ENCODE results near the gene SCN2A.

The SCN2A gene

GRCh38 chr2:165431014-165431413 lies 191.8 kb downstream of the SCN2A start:
- no peaks in the 10 kb centered on the region for H3K4me1 Mint-ChIP-seq (ENCODE audit: low read depth)
- peaks cover 7% of the 10 kb centered on the region for H3K9me3 Mint-ChIP-seq
- H3K36me3 Mint-ChIP-seq (ENCODE audit: low read depth) = no peaks in the 10 kb centered on the region
- no peak overlapping the region for H3K4me3 Mint-ChIP-seq
- H3K27me3 Mint-ChIP-seq = no peaks in the 10 kb centered on the region
- H3K27ac Mint-ChIP-seq = no peak overlapping the region
- intact Hi-C loops (cut with micrococcal nuclease) = no loop called here

- Mint-ChIP-seq H3K4me3 (no peak overlapping the region), H3K36me3 (ENCODE audit: low read depth) (no peaks in the 10 kb centered on the region)
- intact Hi-C loops (cut with micrococcal nuclease) = no loop called here
Measured at GRCh38 chr2:165432234-165432966, 193.2 kb downstream of the SCN2A start.

GRCh38 chr2:165434865-165435496 lies 195.8 kb downstream of the SCN2A start:
- Mint-ChIP-seq H3K4me3 (no peak overlapping the region), H3K9me3 (no peaks in the 10 kb centered on the region), H3K4me1 (ENCODE audit: low read depth) (no peaks in the 10 kb centered on the region), H3K27me3 (no peaks in the 10 kb centered on the region), H3K27ac (no peak overlapping the region), H3K36me3 (ENCODE audit: low read depth) (no peaks in the 10 kb centered on the region)
- intact Hi-C loops (cut with micrococcal nuclease) = no loop called here

More at GRCh38 chr2:165432234-165432966, 193.2 kb downstream of the SCN2A start:
- H3K4me1 Mint-ChIP-seq (ENCODE audit: low read depth) = no peaks in the 10 kb centered on the region
- H3K27me3 Mint-ChIP-seq = no peaks in the 10 kb centered on the region
- peaks cover 7% of the 10 kb centered on the region for H3K9me3 Mint-ChIP-seq
- no peak overlapping the region for H3K27ac Mint-ChIP-seq

- Mint-ChIP-seq H3K36me3 (ENCODE audit: low read depth) (no peaks in the 10 kb centered on the region), H3K27me3 (no peaks in the 10 kb centered on the region), H3K27ac (no peak overlapping the region), H3K4me3 (no peak overlapping the region), H3K9me3 (no peaks in the 10 kb centered on the region), H3K4me1 (ENCODE audit: low read depth) (no peaks in the 10 kb centered on the region)
- intact Hi-C loops (cut with micrococcal nuclease) = no loop called here
Measured at GRCh38 chr2:165435611-165436010, 196.4 kb downstream of the SCN2A start.

DNA sequence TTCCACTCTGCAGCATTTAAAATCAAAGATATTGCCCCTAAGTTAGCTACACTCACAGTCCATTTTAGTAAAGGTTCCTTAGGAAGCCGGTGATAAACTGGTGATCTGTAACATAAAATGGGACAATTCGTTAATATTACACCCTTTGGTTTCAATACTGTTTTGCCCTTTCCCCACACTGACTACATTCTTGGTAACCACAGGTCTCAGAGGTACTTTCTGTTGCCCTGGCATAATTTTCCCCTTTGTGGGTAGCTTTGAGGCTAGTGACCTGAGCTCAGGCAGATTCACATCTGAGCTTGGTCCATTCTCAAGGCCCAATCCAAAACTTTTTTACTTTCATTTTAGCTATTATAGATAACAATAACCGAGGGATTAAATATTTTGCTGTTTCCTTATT lies 197.3 kb downstream of the SCN2A start:
- Mint-ChIP-seq H3K27me3 (no peaks in the 10 kb centered on the region), H3K27ac (no peak overlapping the region), H3K4me3 (no peak overlapping the region), H3K9me3 (no peaks in the 10 kb centered on the region), H3K36me3 (ENCODE audit: low read depth) (no peaks in the 10 kb centered on the region), H3K4me1 (ENCODE audit: low read depth) (no peaks in the 10 kb centered on the region)
- intact Hi-C loops (cut with micrococcal nuclease) = no loop called here

DNA sequence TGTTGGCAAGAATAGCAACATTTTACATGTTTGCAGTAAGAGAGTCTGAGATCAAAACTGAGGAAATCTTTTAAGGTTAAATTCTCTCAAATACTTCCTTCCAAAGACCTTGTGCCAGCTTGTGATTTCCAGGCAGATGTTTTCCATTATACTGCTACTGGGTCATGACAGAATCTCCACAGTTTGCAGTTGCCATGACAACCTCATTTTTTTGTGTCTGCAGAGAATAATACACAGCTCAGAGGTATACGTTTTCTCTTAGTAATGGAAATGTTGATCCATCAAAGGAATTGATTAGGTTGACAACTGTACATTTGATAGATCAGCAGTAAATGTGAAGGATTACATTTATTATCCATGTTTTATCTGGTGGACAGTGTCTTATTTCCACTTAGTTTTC lies 201.2 kb downstream of the SCN2A start:
- H3K4me1 Mint-ChIP-seq (ENCODE audit: low read depth) = no peaks in the 10 kb centered on the region
- H3K27me3 Mint-ChIP-seq = no peaks in the 10 kb centered on the region
- no peaks in the 10 kb centered on the region for H3K9me3 Mint-ChIP-seq
- intact Hi-C loops (cut with micrococcal nuclease) = no loop called here
- no peak overlapping the region for H3K27ac Mint-ChIP-seq
- no peaks in the 10 kb centered on the region for H3K36me3 Mint-ChIP-seq (ENCODE audit: low read depth)
- H3K4me3 Mint-ChIP-seq = no peak overlapping the region
